RWPE1 (cell line): ENCODE data around the gene PATE2.

ENCODE experiments used
- CTCF ChIA-PET: fragments of 350-600 bp; sonication (Branson Sonifier 250); formaldehyde crosslinking; extraction: SDS; loops from one replicate; lab custom pipeline; 2021; lab: Yijun Ruan, JAX
- POLR2A ChIA-PET: fragments of 400-600 bp; formaldehyde crosslinking; extraction: SDS; loops from one replicate; lab custom pipeline; 2020; ENCODE audit warnings: antibody characterized with exemption; ENCODE audit not compliant: low non-redundant PET; lab: Yijun Ruan, JAX
- DNase-seq: peaks from one replicate; pipeline ENCODE4 v3.0.0; 2012; ENCODE audit warnings: low spot score
- H3K27ac ChIP-seq: fragments of 450-650 bp; 2 replicates; pipeline ENCODE4 v1.5.1; 2017
- TF ChIP-seq, protein P1 (sequence below): fragments of 450-650 bp; conservative IDR thresholded peaks from 2 replicates; pipeline ENCODE4 v1.5.1; 2017; ENCODE audit warnings: low read depth, mild to moderate bottlenecking

Gene PATE2

DNA sequence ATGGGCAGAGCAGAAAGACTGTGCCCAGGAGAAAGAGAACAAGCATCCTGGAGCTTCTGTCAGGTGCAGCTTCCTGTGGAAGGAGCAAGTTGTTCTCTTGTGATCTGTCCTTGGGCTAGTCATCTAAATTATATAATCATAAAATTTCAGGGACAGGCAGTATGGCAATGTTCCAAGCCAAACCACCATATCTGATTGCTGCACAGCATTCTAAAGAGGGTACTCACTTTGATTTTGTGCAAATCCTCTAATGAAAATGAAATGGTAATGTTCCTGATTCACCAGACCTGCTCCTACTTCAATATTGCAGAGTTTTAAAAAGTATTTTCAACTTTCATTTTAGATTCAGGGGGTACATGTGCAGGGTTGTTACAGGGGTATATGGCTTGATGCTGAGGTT, at the start of gene PATE2:
PATE2 (minus strand) TSS at position 101 of the 400 bp plus-strand sequence; CDS start at position 46, 55 bp downstream.
- no peak for DNase-seq
- TF ChIP-seq, protein P1, sequence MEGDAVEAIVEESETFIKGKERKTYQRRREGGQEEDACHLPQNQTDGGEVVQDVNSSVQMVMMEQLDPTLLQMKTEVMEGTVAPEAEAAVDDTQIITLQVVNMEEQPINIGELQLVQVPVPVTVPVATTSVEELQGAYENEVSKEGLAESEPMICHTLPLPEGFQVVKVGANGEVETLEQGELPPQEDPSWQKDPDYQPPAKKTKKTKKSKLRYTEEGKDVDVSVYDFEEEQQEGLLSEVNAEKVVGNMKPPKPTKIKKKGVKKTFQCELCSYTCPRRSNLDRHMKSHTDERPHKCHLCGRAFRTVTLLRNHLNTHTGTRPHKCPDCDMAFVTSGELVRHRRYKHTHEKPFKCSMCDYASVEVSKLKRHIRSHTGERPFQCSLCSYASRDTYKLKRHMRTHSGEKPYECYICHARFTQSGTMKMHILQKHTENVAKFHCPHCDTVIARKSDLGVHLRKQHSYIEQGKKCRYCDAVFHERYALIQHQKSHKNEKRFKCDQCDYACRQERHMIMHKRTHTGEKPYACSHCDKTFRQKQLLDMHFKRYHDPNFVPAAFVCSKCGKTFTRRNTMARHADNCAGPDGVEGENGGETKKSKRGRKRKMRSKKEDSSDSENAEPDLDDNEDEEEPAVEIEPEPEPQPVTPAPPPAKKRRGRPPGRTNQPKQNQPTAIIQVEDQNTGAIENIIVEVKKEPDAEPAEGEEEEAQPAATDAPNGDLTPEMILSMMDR, result no peak
- no peak within 1 kb of the TSS for H3K27ac ChIP-seq
- ChIA-PET CTCF (interaction anchor here (0.6 kb wide), 1 partner anchor 831 kb away, joined by 3 read pairs; no protein-coding TSS in a partner anchor), POLR2A (no interaction called here)

DNA sequence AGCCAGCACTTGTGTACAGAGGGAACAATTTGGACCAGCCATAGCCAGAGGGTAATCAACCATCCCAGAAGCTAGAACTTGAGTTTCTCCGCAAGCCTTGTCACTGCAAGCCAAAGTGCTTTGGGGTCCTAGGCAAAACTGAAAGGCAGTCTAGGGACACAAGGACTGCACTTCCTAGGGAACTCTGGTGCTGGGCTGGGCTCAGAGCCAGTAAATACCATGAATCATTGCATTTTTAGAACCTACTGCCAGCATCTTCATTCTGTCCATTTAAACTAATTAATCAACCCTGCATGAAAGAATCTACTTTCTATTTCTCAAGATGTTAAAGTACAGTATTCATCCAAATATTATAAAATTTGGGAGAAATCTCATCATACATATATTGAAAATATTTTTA, 29.3 kb upstream of the PATE2 start:
- DNase-seq, result no peak
- H3K27ac ChIP-seq, result no peak overlapping the region
- TF ChIP-seq, protein P1, result no peak
- CTCF ChIA-PET, result no interaction called here
- POLR2A ChIA-PET, result no interaction called here

DNA sequence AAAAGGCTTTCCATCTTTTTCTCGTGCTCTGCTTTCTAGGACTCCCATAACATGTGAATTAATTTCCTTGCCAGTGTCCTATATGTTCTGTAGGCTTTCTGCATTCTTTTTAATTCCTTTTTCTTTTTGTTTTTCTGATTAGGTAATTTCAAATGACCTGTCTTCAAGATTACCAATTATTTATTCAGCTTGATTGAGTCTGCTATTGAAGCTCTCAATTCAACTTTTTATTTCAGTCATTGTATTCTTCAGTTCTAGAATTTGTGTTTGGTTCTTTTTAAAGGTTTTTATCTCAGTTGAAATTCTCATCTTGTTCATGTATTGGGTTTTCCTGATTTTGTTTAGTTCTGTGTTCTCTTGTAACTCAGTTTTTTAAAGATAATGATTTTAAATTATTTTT, 23.8 kb upstream of the PATE2 start:
- ChIA-PET POLR2A (no interaction called here), CTCF (no interaction called here)
- no peak overlapping the region for H3K27ac ChIP-seq
- TF ChIP-seq, protein P1, result no peak
- no peak for DNase-seq

DNA sequence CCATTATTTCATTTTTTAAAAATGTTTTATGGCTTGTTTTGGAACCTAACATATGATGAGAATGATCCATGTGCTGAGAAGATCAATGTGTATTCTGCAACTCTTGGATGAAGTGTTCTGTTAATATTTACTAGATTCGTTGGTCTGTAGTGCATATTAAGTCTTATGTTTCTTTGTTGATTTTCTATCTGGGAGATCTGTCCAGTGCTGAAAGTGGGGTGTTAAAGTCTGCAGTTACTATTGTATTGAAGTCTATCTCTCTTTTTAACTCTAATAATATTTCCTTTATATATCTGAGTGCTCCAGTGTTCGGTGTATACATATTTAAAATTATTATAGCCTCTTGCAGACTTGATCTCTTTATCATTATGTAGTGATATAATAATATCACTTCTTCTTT, 21.2 kb upstream of the PATE2 start:
- no peak for DNase-seq
- CTCF ChIA-PET, result no interaction called here
- no peak overlapping the region for H3K27ac ChIP-seq
- TF ChIP-seq, protein P1, result no peak
- POLR2A ChIA-PET, result no interaction called here

DNA sequence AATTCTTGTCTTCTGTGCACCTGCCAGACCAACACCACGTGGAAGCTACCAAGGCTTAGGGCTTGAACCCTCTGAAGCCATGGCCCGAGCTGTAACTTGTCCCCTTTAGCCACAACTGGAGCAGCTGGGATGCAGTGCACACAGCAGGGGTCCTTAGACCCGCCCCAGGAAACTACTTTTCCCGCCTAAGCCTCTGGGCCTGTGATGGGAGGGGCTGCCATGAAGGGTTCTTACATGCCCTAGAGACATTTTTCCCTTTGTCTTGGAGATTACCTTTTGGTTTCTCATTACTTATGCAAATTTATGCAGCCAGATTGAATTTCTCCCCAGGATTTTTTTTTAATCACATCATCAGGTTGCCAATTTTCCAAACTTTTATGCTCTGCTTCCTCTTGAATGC, 19.0 kb upstream of the PATE2 start:
- POLR2A ChIA-PET, result no interaction called here
- CTCF ChIA-PET, result no interaction called here
- no peak for DNase-seq
- H3K27ac ChIP-seq, result no peak overlapping the region
- TF ChIP-seq, protein P1, result no peak

DNA sequence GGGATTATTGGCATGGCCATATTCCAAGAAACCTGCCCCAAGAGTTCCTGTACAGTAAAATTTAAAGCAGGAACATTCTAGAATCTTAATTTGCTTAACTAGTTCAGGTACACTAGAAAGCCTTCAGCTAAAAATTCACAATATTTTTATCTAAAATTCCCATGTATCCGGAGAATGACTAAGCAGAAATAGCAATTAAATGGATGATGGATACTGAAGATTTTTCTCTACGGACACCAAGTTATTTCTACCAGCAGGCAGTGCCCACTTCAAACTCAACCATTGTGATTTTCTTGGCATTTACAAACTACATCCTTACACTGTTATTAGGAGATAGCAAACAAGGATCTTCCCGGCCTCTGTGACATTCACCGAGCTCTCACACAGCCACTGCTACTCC, 12.2 kb upstream of the PATE2 start:
- ChIA-PET POLR2A (no interaction called here), CTCF (interaction anchor here (0.5 kb wide), 1 partner anchor 9 kb away, joined by 5 read pairs; no protein-coding TSS in a partner anchor)
- no peak for DNase-seq
- TF ChIP-seq, protein P1, result no peak
- H3K27ac ChIP-seq, result no peak overlapping the region
